Gastrocnemius medialis (tissue), 4 donors: ENCODE results near the gene FMNL3. TPM values are rescaled to one million over a fixed set of nuclear protein-coding genes. Genes with fewer than 3 reads are reported as not detected.
"Not testable (repeated sequence)": the region's sequence is repeated elsewhere in the genome, so short reads cannot be mapped to it uniquely, and the experiment has no call there.

Experiments used
- ATAC-seq, 2 donors: fragments of 150-250 bp; one replicate each; pipeline ENCODE4 v1.9.1; 2016
- DNase-seq, 2 donors: peaks; one replicate each; pipeline ENCODE4 v3.0.0-alpha.2; 2019
- H3K27ac ChIP-seq, 4 donors: fragments of 200-600 bp; sonication (generic); 1 replicate in 1 of 4; 2 replicates in 3 of 4; pipeline ENCODE4 v1.5.1; 2016 to 2018; ENCODE audit warnings: mild to moderate bottlenecking in 2 of 4, moderate library complexity in 1 of 4
- H3K27me3 ChIP-seq, 3 donors: fragments of 200-600 bp; sonication (generic) in 2 of 3; 1 replicate in 1 of 3; 2 replicates in 2 of 3; pipeline versions ENCODE4 v1.5.1 to v1.6.0; 2016 to 2019; ENCODE audit warnings: mild to moderate bottlenecking in 1 of 3, moderate library complexity in 1 of 3
- H3K36me3 ChIP-seq, 2 donors: fragments of 200-600 bp; sonication (generic) in 1 of 2; one replicate each; pipeline ENCODE4 v1.5.1; 2017 to 2018
- H3K4me1 ChIP-seq, 2 donors: fragments of 200-600 bp; sonication (generic) in 1 of 2; one replicate each; pipeline ENCODE4 v1.5.1; 2016 to 2017; ENCODE audit warnings: mild to moderate bottlenecking in 2 of 2
- H3K4me3 ChIP-seq, 4 donors: fragments of 200-600 bp; sonication (generic) in 3 of 4; 1 replicate in 1 of 4; 2 replicates in 3 of 4; pipeline ENCODE4 v1.5.1; 2016 to 2019; ENCODE audit warnings: mild to moderate bottlenecking in 2 of 4
- H3K9me3 ChIP-seq, 3 donors: fragments of 200-600 bp; sonication (generic) in 2 of 3; 1 replicate in 1 of 3; 2 replicates in 2 of 3; pipeline ENCODE4 v1.5.1; 2016 to 2019
- CTCF ChIP-seq, 5 experiments: fragments of 450-650 bp in 3 of 5; fragments of 200-600 bp in 2 of 5; sonication (generic) in 2 of 5; IDR thresholded peaks in 4 of 5; conservative IDR thresholded peaks in 1 of 5; 1 replicate in 4 of 5; 2 replicates in 1 of 5; pipeline ENCODE4 v1.5.1; 2016 to 2019; ENCODE audit warnings: antibody characterized with exemption in 5 of 5, mild to moderate bottlenecking in 3 of 5, moderate library complexity in 3 of 5
- POLR2A ChIP-seq, 2 donors: fragments of 450-650 bp; IDR thresholded peaks; one replicate each; pipeline ENCODE4 v1.6.1; 2017; ENCODE audit warnings: antibody characterized with exemption in 2 of 2, mild to moderate bottlenecking in 2 of 2, moderate library complexity in 2 of 2
- in situ Hi-C, 4 donors: fragments of 200-750 bp; cut with MboI; loops; one replicate each; pipeline versions ENCODE4 v1.15.0 to v1.8.0; 2017; ENCODE audit warnings: low sequenced_read_pairs in 4 of 4
- intact Hi-C: fragments of 100-400 bp; cut with DNase I; formaldehyde crosslinking; loops from one replicate; pipeline ENCODE4 v1.15.1; 2023; ENCODE audit warnings: low total_unique reads
- total RNA-seq, 4 donors: library from RNA; depleted of rRNA; stranded (reverse); fragments of >200 nt; gene quantifications; one replicate each; pipeline versions ENCODE4 v1.1.0 to v1.2.3, GENCODE V29; 2016

The FMNL3 gene
- total RNA-seq, 4 donors from 2014 or later: 2.0 to 5.5 (median 4.9) TPM

- DNase-seq (no peak), ATAC-seq (no peak)
- H3K36me3 ChIP-seq: no peaks in the 10 kb centered on the region
- intact Hi-C loops (no loop called here), in situ Hi-C loops (no loop called here)
- no peaks in the 10 kb centered on the region for H3K27me3 ChIP-seq
- no peak overlapping the region for H3K4me3 ChIP-seq
- no peak for TF ChIP-seq POLR2A (IDR thresholded peaks at IDR 0.05)
- H3K4me1 ChIP-seq: peaks cover 11 to 15% of the 10 kb centered on the region in 2 donors
- no peaks in the 10 kb centered on the region for H3K9me3 ChIP-seq
- H3K27ac ChIP-seq: no peak overlapping the region
Observed at GRCh38 chr12:49618576-49618975, 88.6 kb downstream of the FMNL3 start.

DNA sequence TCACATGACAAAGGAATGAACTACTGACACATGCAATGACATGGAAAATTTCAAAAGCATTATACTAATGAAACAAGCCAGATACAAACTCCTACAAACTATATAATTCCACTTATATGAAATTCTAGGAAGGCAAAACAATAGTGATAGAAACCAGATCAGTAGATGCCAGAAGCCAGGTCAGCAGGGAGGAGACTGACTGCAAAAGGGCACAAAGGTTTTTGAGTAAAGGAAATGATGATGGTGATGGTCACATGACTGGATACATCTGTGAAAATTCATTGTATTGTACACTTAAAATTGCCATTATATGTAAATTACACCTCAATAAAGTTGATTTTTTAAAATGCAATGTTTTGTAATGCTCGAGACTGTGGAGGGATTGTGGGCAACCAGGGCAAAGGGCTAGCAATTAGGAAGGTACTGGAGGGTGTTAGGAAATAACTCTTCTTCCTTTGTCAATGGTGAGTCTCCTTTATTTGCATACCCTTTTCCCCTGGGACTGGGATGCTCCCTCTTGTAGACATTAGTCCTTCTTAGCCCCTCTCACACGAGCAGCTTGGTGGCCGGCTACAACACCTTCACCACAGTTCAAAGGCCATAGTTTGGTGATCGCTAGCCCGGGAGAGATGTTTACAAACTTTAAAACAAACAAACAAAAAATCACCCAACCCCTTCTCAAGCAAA, 90.5 kb downstream of the FMNL3 start:
- in situ Hi-C loops: no loop called here
- Histone ChIP-seq H3K4me1 (peaks cover 2 to 3% of the 10 kb centered on the region in 2 donors), H3K27ac (no peak overlapping the region), H3K4me3 (no peak overlapping the region), H3K27me3 (no peaks in the 10 kb centered on the region), H3K36me3 (no peaks in the 10 kb centered on the region), H3K9me3 (no peaks in the 10 kb centered on the region)
- DNase-seq (no peak), ATAC-seq (no peak)
- intact Hi-C loops: no loop called here
- TF ChIP-seq POLR2A (IDR thresholded peaks at IDR 0.05) (no peak), CTCF (IDR thresholded peaks at IDR 0.05 in 4 of 5, conservative IDR thresholded peaks at IDR 0.05 in 1 of 5) (no peak)

DNA sequence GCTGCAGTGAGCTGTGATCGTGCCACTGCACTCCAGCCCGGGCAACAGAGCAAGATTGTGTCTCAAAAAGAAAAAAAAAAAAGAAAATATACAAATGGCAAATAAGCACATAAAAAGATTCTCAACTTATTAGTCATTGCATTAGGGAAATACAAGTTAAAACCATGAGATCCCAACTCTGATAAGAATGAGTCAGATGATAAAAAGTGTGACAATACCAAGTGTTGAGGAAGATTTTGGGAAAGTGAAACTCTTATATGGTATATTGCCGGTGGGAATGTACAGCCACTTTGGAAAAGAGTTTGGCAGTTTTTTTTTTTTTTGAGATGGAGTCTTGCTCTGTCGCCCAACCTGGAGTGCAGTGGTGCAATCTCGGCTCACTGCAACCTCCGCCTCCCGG, 91.5 kb downstream of the FMNL3 start:
- no peak overlapping the region for H3K4me3 ChIP-seq
- intact Hi-C loops: no loop called here
- H3K27ac ChIP-seq: no peak overlapping the region
- TF ChIP-seq POLR2A (IDR thresholded peaks at IDR 0.05) (no peak), CTCF (IDR thresholded peaks at IDR 0.05 in 4 of 5, conservative IDR thresholded peaks at IDR 0.05 in 1 of 5) (no peak)
- ATAC-seq (no peak), DNase-seq (no peak)
- H3K36me3 ChIP-seq: no peaks in the 10 kb centered on the region
- in situ Hi-C loops: no loop called here
- no peaks in the 10 kb centered on the region for H3K9me3 ChIP-seq
- no peaks in the 10 kb centered on the region for H3K27me3 ChIP-seq
- H3K4me1 ChIP-seq: no peaks in the 10 kb centered on the region

GRCh38 chr12:49612210-49612609, 95.0 kb downstream of the FMNL3 start:
- H3K27me3 ChIP-seq: no peaks in the 10 kb centered on the region
- no peaks in the 10 kb centered on the region for H3K4me1 ChIP-seq
- no peak overlapping the region for H3K27ac ChIP-seq
- ATAC-seq (no peak), DNase-seq (no peak)
- no peak overlapping the region for H3K4me3 ChIP-seq
- no peaks in the 10 kb centered on the region for H3K9me3 ChIP-seq
- intact Hi-C loops: no loop called here
- H3K36me3 ChIP-seq: no peaks in the 10 kb centered on the region
- in situ Hi-C loops: no loop called here
- TF ChIP-seq POLR2A (IDR thresholded peaks at IDR 0.05) (no peak), CTCF (IDR thresholded peaks at IDR 0.05 in 4 of 5, conservative IDR thresholded peaks at IDR 0.05 in 1 of 5) (no peak)

- H3K36me3 ChIP-seq, H3K27ac ChIP-seq, H3K27me3 ChIP-seq, H3K4me1 ChIP-seq, intact Hi-C loops, H3K9me3 ChIP-seq, ATAC-seq, DNase-seq, H3K4me3 ChIP-seq, in situ Hi-C loops: not testable (repeated sequence)
Observed at GRCh38 chr12:49610785-49611184, 96.4 kb downstream of the FMNL3 start.

DNA sequence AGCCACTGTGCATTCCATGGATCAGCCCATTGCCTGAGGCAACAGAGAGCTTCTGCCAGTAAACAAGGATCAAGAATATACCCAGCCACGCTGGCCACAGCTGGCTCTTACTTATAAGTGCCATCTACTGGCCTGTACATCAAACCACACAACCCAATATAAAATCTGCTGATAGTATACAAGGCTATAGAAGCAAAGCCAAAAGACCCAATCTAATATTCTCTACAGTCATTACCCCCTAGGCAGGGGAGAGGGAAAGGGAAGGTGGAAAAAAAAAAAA, 97.4 kb downstream of the FMNL3 start:
- in situ Hi-C loops: no loop called here
- intact Hi-C loops: no loop called here
- Histone ChIP-seq H3K27ac (no peak overlapping the region), H3K27me3 (no peaks in the 10 kb centered on the region), H3K4me1 (no peaks in the 10 kb centered on the region), H3K9me3 (no peaks in the 10 kb centered on the region), H3K36me3 (no peaks in the 10 kb centered on the region), H3K4me3 (no peak overlapping the region)
- DNase-seq (no peak), ATAC-seq (no peak)
- TF ChIP-seq POLR2A (IDR thresholded peaks at IDR 0.05) (no peak), CTCF (IDR thresholded peaks at IDR 0.05 in 4 of 5, conservative IDR thresholded peaks at IDR 0.05 in 1 of 5) (no peak)
